ENCODE measurements around the gene S100A2.
"Not testable (repeated sequence)": the region's sequence is repeated elsewhere in the genome, so short reads cannot be mapped to it uniquely, and the experiment has no call there.

S100A2 gene

GRCh38 chr1:153588482-153588881 is 22.8 kb upstream of the S100A2 start:
- no peak for DNase-seq (ENCODE audit: low spot score)

GRCh38 chr1:153588033-153588432 is 22.4 kb upstream of the S100A2 start:
- not testable (repeated sequence) for DNase-seq (ENCODE audit: low spot score)

DNA sequence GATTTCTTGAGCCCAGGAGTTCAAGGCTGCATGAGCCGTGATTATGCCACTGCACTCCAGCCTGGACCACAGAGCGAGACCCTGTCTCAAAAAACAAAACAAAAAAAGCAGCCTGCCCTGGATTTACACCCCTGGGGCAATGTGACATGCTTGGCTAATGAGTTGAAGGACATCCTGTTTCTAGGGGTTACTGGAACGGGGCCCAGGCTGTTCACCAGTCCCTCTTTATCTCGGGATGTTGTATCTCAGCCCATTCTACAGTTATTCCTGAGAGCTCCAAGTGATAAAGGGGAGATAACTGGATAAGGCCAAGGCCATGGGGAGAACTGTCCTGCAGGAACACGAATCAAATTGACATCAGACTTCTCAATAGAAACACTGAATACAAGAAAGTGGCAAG is 21.7 kb upstream of the S100A2 start:
- DNase-seq (ENCODE audit: low spot score), result no peak

DNA sequence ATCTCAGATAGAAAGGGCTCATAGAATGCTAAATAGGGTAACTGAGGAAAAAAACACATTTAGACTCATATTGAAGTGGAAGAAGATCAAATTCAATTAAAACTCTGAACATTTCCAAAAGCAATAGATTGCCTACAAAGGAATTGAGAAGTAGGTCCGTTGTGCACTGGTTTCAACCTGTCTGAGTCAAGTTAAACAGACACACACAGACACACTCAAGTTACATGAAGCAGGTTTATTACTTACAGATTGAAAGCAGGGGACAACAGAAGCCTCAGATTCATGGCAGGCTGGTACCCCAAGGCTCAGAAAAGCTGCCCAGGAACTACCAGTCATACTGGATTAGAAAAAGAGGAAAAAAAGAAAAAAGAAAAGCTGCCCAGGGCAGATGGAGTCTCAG is 20.7 kb upstream of the S100A2 start:
- no peak for DNase-seq (ENCODE audit: low spot score)

DNA sequence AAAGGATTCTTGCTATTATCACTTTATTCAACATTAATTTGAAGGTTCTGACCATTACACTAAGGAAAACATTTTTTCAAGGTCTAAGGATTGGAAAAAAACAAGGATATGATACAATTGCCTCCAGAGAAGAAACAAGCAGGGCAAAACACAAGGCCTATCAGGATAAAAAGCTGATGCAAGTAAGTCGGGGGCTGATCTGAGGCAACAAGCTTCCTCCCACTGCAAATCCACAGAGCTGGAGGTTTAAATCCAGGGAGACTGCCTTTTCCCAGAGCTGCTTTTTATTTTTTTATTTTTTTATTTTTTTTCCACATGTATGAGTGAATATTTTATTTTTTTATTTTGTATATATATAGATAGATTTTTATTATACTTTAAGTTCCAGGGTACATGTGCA is 19.4 kb upstream of the S100A2 start:
- no peak for DNase-seq (ENCODE audit: low spot score)

- no peak for DNase-seq (ENCODE audit: low spot score)
Measured at GRCh38 chr1:153583976-153584375, 18.3 kb upstream of the S100A2 start.

- not testable (repeated sequence) for DNase-seq (ENCODE audit: low spot score)
Measured at GRCh38 chr1:153583514-153583913, 17.9 kb upstream of the S100A2 start.

DNA sequence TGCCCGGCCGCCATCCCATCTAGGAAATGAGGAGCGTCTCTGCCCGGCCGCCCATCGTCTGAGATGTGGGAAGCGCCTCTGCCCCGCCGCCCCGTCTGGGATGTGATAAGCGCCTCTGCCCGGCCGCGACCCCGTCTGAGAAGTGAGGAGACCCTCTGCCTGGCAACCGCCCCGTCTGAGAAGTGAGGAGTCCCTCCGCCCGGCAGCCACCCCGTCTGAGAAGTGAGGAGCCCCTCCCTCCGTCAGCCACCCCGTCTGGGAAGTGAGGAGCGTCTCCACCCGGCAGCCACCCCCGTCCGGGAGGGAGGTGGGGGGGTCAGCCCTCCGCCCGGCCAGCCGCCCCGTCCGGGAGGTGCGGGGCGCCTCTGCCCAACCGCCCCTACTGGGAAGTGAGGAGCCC is 17.2 kb upstream of the S100A2 start:
- DNase-seq (ENCODE audit: low spot score), result not testable (repeated sequence)

GRCh38 chr1:153578936-153579335 is 13.3 kb upstream of the S100A2 start:
- no peak for DNase-seq (ENCODE audit: low spot score)

DNA sequence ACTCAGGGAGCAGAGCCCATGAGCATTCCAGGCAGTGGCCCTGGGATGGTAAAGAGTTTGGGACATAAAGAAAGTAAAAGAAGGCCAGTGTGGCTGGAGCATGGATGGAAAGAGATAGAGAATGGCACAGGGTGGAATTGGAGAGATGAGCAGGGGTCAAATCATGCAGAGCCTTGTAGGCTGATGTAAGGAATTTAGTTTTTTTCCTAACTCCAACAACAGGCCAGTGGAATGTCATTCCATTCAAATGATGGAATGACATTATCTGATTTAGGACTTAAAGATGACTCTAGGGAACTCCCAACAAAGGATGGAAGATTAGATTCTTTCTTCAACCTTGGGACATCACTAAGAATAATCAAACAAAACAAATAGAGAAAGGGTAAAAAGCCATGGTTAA is 12.8 kb upstream of the S100A2 start:
- no peak for DNase-seq (ENCODE audit: low spot score)

DNA sequence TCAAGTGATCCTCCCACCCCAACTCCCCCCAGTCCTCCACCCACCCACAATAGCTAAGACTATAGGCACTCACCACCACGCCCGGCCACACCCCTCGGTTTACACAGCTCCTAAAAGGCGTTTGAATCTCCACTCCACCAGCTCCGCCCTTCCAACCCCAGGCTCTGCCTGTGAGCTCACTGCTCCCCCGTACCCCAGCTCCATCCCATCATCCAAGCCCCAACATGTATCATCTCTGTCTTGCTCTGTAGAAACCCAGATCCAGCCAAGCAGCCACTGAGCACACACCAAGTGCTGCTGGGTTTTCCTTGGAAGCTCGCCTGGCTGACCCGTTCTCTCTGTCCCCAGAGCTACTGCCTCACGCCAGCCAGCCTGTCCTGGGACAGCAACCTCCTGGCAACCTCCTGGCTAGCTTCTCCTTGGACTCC is 12.0 kb upstream of the S100A2 start:
- no peak for DNase-seq (ENCODE audit: low spot score)

GRCh38 chr1:153577138-153577537 is 11.5 kb upstream of the S100A2 start:
- no peak for DNase-seq (ENCODE audit: low spot score)

GRCh38 chr1:153575497-153575896 is 9.9 kb upstream of the S100A2 start:
- not testable (repeated sequence) for DNase-seq (ENCODE audit: low spot score)

- not testable (repeated sequence) for DNase-seq (ENCODE audit: low spot score)
Measured at GRCh38 chr1:153575081-153575491, 9.4 kb upstream of the S100A2 start.

DNA sequence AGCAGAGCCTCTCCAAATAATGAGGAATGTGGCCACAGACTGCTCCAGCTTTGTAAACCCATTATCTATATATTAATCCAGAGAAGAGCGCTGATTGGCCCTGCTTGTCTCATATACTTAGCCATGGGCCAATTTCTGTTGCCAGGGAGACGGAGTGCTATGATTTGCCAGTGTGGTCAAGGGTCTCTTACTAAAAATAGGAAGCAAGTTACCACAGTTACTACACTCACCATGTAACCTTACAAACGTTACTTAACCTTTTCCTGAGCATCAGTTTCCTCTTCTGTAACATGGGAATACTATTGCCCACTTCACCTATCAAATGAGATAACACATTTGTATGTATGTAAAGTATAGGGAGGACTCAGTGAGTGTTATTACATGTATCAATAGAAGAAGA is 7.7 kb upstream of the S100A2 start:
- DNase-seq (ENCODE audit: low spot score), result no peak

GRCh38 chr1:153572569-153573015 is 6.9 kb upstream of the S100A2 start:
- DNase-seq (ENCODE audit: low spot score), result peak; percentile 86

- no peak for DNase-seq (ENCODE audit: low spot score)
Measured at GRCh38 chr1:153571706-153572105, 6.1 kb upstream of the S100A2 start.

DNA sequence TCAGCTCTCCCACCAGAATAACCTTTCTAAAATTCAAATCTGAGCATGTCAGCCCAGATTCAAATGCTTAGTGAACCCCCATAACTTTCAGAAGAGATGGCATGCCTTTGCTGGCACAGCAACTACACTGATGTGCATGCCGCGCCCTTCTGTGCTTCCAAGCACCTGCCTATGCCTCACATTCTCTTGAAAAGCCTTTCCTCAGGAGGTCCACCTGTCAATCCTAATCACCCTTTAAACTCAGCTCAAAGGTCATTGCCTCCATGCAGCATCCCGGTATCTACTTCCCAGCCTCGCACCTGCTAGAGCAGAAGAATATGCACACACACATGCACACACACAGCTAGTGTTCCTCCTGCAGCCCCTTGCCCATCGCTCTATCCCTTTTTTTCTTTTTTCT is 5.2 kb upstream of the S100A2 start:
- no peak for DNase-seq (ENCODE audit: low spot score)

GRCh38 chr1:153569465-153569864 is 3.8 kb upstream of the S100A2 start:
- DNase-seq (ENCODE audit: low spot score), result no peak

GRCh38 chr1:153568367-153569099 is 2.9 kb upstream of the S100A2 start:
- DNase-seq (ENCODE audit: low spot score), result peak; percentile 94

- peak; percentile 94 for DNase-seq (ENCODE audit: low spot score)
Measured at GRCh38 chr1:153567621-153568366, 2.1 kb upstream of the S100A2 start.

- DNase-seq (ENCODE audit: low spot score), result peak; percentile 99
Measured at GRCh38 chr1:153566414-153567371, 1.0 kb upstream of the S100A2 start.

All from SW480 (cell line).